GM23338 (cell line): Measurements from ENCODE around the gene PCSK1N. TPM values are rescaled to one million over a fixed set of nuclear protein-coding genes. Genes with fewer than 3 reads are reported as not detected.

Experiments
- ATAC-seq: fragments of 200-7000 bp; cut with Tn5 transposase; 3 replicates; pipeline ENCODE4 v1.9.1; 2020
- DNase-seq: peaks from one replicate; pipeline ENCODE4 v3.0.0-alpha.2; 2015; ENCODE audit warnings: low spot score
- H2AFZ ChIP-seq: fragments of 200-600 bp; sonication (generic); 2 replicates; pipeline ENCODE4 v1.8.0; 2016; ENCODE audit warnings: antibody characterized with exemption, mild to moderate bottlenecking, moderate library complexity
- H3F3A ChIP-seq: fragments of 200-600 bp; sonication (generic); replicated peaks from 2 replicates; pipeline ENCODE4 v1.8.0; 2017; ENCODE audit warnings: antibody characterized with exemption, mixed run types, low read depth
- H3K27ac ChIP-seq: fragments of 200-600 bp; sonication (generic); 2 replicates; pipeline ENCODE4 v1.6.1; 2016; ENCODE audit warnings: low read depth
- H3K27me3 ChIP-seq: fragments of 200-600 bp; sonication (generic); 2 replicates; pipeline ENCODE4 v1.8.0; 2016; ENCODE audit warnings: mild to moderate bottlenecking, mixed run types, moderate library complexity; ENCODE audit not compliant: insufficient read depth
- H3K36me3 ChIP-seq: fragments of 200-600 bp; sonication (generic); 2 replicates; pipeline ENCODE4 v1.8.0; 2016; ENCODE audit warnings: mild to moderate bottlenecking; ENCODE audit not compliant: insufficient read depth
- H3K4me1 ChIP-seq: fragments of 200-600 bp; sonication (generic); 2 replicates; pipeline ENCODE4 v1.8.0; 2016; ENCODE audit warnings: mild to moderate bottlenecking, moderate library complexity; ENCODE audit not compliant: insufficient read depth
- H3K4me2 ChIP-seq: fragments of 200-600 bp; sonication (generic); 2 replicates; pipeline ENCODE4 v1.7.1; 2017; ENCODE audit warnings: mixed run types
- H3K4me3 ChIP-seq: fragments of 200-600 bp; sonication (generic); 2 replicates; pipeline ENCODE4 v1.6.1; 2016; ENCODE audit warnings: mixed run types
- H3K79me2 ChIP-seq: fragments of 200-600 bp; sonication (generic); replicated peaks from 2 replicates; pipeline ENCODE4 v1.8.0; 2017; ENCODE audit warnings: mild to moderate bottlenecking; ENCODE audit not compliant: insufficient read depth
- H3K9me2 ChIP-seq: fragments of 200-600 bp; sonication (generic); 2 replicates; pipeline ENCODE4 v1.8.0; 2017; ENCODE audit not compliant: insufficient read depth
- H4K20me1 ChIP-seq: fragments of 200-600 bp; sonication (generic); replicated peaks from 2 replicates; pipeline ENCODE4 v1.8.0; 2017; ENCODE audit warnings: mild to moderate bottlenecking; ENCODE audit not compliant: insufficient read depth
- H3K27ac Mint-ChIP-seq: 2 replicates; pipeline ENCODE4 v1.8.0; 2020; ENCODE audit warnings: inconsistent platforms, mild to moderate bottlenecking, moderate library complexity, mixed read lengths
- H3K27me3 Mint-ChIP-seq: 3 replicates; pipeline ENCODE4 v1.8.0; 2022; ENCODE audit warnings: low read depth, mild to moderate bottlenecking, moderate library complexity, mixed read lengths, inconsistent platforms; ENCODE audit not compliant: insufficient read depth, poor library complexity
- H3K36me3 Mint-ChIP-seq: 3 replicates; pipeline ENCODE4 v1.8.0; 2021; ENCODE audit warnings: low read depth, mild to moderate bottlenecking, inconsistent platforms, moderate library complexity, mixed read lengths
- H3K4me1 Mint-ChIP-seq: 3 replicates; pipeline ENCODE4 v1.8.0; 2020; ENCODE audit warnings: mild to moderate bottlenecking, inconsistent platforms, mixed read lengths
- H3K4me3 Mint-ChIP-seq: 3 replicates; pipeline ENCODE4 v1.8.0; 2021; ENCODE audit warnings: moderate library complexity, mild to moderate bottlenecking, inconsistent platforms, mixed read lengths
- H3K9me3 Mint-ChIP-seq: 3 replicates; pipeline ENCODE4 v1.8.0; 2020; ENCODE audit warnings: moderate library complexity, mild to moderate bottlenecking, inconsistent platforms, mixed read lengths
- EZH2phosphoT487 ChIP-seq: fragments of 200-600 bp; sonication (generic); IDR thresholded peaks from one replicate; pipeline ENCODE4 v1.8.1; 2018; ENCODE audit warnings: antibody characterized with exemption; ENCODE audit not compliant: unreplicated experiment
- NANOG ChIP-seq: IDR thresholded peaks from 2 replicates; pipeline ENCODE4 v1.6.1; 2016; ENCODE audit warnings: antibody characterized with exemption, borderline replicate concordance
- ZNF331 ChIP-seq: fragments of 250-450 bp; sonication (Bioruptor Pico); IDR thresholded peaks from 2 replicates; pipeline ENCODE4 v1.5.0; 2020; ENCODE audit warnings: low read depth, mild to moderate bottlenecking, moderate library complexity
- polyA plus RNA-seq: library from polyadenylated mRNA; unstranded; fragments of >200 nt; fragmentation: Nextera tagmentation; extraction: Ambion mirVana; gene quantifications from 2 replicates; pipeline ENCODE4 v1.2.1, GENCODE V29; 2016
- total RNA-seq: library from RNA; depleted of rRNA; stranded (reverse); fragments of >200 nt; shearing (Covaris generic); gene quantifications from 2 replicates; pipeline ENCODE4 v1.2.3, GENCODE V29; 2014
- TF ChIP-seq, protein P1 (sequence below): IDR thresholded peaks from one replicate; pipeline ENCODE4 v1.6.1; 2018; ENCODE audit warnings: antibody characterized with exemption; ENCODE audit not compliant: unreplicated experiment
- TF ChIP-seq, protein P2 (sequence below), 2 experiments: fragments of 200-600 bp in 1 of 2; sonication (generic) in 1 of 2; conservative IDR thresholded peaks; 2 replicates each; pipeline versions ENCODE4 v1.5.1 to v1.6.1; 2016 to 2017; ENCODE audit warnings: antibody characterized with exemption in 2 of 2, low read depth in 2 of 2, mild to moderate bottlenecking in 2 of 2, moderate library complexity in 1 of 2

PCSK1N gene
- total and polyA plus RNA-seq, 2 experiments from 2014 or later: 12.8 to 15.6 TPM

DNA sequence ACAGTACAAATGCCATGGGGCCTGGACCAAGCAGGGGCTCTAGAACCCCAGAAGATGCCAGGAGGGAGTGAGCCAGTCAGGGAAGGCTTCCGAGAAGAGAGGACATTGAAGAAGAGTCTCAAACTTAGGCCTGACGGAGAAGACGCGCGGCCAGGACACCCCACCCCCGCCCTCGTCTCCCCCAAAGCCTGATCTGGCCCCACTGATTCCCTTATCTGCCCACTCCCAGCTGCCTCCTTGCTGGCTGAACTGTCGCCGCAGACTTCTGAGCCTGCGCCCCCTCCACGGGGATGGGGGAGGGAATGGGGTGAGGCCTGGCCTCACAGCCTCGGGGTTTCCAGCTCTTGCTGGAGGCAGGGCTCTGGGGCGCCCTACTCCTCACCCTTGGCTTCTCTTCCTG lies 52.6 kb downstream of the PCSK1N start (continued):
- TF ChIP-seq, protein P1, sequence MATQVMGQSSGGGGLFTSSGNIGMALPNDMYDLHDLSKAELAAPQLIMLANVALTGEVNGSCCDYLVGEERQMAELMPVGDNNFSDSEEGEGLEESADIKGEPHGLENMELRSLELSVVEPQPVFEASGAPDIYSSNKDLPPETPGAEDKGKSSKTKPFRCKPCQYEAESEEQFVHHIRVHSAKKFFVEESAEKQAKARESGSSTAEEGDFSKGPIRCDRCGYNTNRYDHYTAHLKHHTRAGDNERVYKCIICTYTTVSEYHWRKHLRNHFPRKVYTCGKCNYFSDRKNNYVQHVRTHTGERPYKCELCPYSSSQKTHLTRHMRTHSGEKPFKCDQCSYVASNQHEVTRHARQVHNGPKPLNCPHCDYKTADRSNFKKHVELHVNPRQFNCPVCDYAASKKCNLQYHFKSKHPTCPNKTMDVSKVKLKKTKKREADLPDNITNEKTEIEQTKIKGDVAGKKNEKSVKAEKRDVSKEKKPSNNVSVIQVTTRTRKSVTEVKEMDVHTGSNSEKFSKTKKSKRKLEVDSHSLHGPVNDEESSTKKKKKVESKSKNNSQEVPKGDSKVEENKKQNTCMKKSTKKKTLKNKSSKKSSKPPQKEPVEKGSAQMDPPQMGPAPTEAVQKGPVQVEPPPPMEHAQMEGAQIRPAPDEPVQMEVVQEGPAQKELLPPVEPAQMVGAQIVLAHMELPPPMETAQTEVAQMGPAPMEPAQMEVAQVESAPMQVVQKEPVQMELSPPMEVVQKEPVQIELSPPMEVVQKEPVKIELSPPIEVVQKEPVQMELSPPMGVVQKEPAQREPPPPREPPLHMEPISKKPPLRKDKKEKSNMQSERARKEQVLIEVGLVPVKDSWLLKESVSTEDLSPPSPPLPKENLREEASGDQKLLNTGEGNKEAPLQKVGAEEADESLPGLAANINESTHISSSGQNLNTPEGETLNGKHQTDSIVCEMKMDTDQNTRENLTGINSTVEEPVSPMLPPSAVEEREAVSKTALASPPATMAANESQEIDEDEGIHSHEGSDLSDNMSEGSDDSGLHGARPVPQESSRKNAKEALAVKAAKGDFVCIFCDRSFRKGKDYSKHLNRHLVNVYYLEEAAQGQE: no peak
- TF ChIP-seq EZH2phosphoT487 (no peak), ZNF331 (no peak), NANOG (no peak)

DNA sequence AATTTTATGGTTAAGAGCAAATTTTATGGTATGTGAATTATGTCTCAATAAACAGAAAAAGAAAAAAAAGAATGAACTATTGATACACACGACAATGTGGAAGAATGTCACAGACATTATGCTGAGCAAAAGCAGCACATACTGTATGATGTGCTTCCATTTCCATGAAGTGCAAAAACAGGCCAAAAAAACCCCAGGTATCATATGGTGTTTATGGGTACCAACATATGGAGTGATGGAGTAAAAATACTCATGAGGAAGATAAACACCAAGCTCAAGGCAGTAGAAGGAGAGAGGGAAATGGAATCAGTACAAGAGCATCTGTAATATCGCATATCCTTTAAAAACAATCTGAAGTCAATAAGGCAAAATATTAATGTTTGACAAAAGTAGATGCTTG lies 53.2 kb downstream of the PCSK1N start:
- H3K4me3 Mint-ChIP-seq: no peak overlapping the region
- Histone ChIP-seq H3K4me3 (no peak overlapping the region), H3K27ac (no peak overlapping the region), H3K27me3 (no peaks in the 10 kb centered on the region), H4K20me1 (no peaks in the 10 kb centered on the region), H3K36me3 (no peaks in the 10 kb centered on the region), H3K4me1 (no peaks in the 10 kb centered on the region), H3K79me2 (no peaks in the 10 kb centered on the region), H3F3A (no peaks in the 10 kb centered on the region), H2AFZ (no peak overlapping the region), H3K9me2 (no peaks in the 10 kb centered on the region), H3K4me2 (no peak overlapping the region)
- ATAC-seq: no peak
- TF ChIP-seq, protein P1: no peak
- TF ChIP-seq, protein P2, sequence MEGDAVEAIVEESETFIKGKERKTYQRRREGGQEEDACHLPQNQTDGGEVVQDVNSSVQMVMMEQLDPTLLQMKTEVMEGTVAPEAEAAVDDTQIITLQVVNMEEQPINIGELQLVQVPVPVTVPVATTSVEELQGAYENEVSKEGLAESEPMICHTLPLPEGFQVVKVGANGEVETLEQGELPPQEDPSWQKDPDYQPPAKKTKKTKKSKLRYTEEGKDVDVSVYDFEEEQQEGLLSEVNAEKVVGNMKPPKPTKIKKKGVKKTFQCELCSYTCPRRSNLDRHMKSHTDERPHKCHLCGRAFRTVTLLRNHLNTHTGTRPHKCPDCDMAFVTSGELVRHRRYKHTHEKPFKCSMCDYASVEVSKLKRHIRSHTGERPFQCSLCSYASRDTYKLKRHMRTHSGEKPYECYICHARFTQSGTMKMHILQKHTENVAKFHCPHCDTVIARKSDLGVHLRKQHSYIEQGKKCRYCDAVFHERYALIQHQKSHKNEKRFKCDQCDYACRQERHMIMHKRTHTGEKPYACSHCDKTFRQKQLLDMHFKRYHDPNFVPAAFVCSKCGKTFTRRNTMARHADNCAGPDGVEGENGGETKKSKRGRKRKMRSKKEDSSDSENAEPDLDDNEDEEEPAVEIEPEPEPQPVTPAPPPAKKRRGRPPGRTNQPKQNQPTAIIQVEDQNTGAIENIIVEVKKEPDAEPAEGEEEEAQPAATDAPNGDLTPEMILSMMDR (conservative IDR thresholded peaks at IDR 0.05; ENCODE audit: low read depth in 2 of 2): no peak
- H3K36me3 Mint-ChIP-seq: no peaks in the 10 kb centered on the region; the same call in 2 of the 3 replicates
- no peak overlapping the region for H3K27ac Mint-ChIP-seq
- DNase-seq: no peak
- H3K27me3 Mint-ChIP-seq: no peaks in the 10 kb centered on the region
- H3K9me3 Mint-ChIP-seq: no peaks in the 10 kb centered on the region; the same call in 2 of the 3 replicates
- peaks cover 4% of the 10 kb centered on the region for H3K4me1 Mint-ChIP-seq
